Hepatocyte (in vitro differentiated cells): ENCODE data around the gene GEN1. TPM values are rescaled to one million over a fixed set of nuclear protein-coding genes. Genes with fewer than 3 reads are reported as not detected.

Source experiments
- DNase-seq: peaks from one replicate; pipeline ENCODE4 v3.0.0-alpha.2; 2016; ENCODE audit warnings: low spot score
- H2AFZ ChIP-seq: fragments of 200-600 bp; sonication (generic); 2 replicates; pipeline ENCODE4 v1.6.0; 2016; ENCODE audit warnings: antibody characterized with exemption, mild to moderate bottlenecking
- H3K27ac ChIP-seq: fragments of 200-600 bp; sonication (generic); 2 replicates; pipeline ENCODE4 v1.5.1; 2016; ENCODE audit warnings: mild to moderate bottlenecking
- H3K27me3 ChIP-seq: fragments of 200-600 bp; sonication (generic); 2 replicates; pipeline ENCODE4 v1.6.1; 2016
- H3K36me3 ChIP-seq: fragments of 200-600 bp; sonication (generic); replicated peaks from 2 replicates; pipeline ENCODE4 v1.5.1; 2016; ENCODE audit warnings: low read depth; ENCODE audit not compliant: insufficient read depth
- H3K4me1 ChIP-seq: fragments of 200-600 bp; sonication (generic); 2 replicates; pipeline ENCODE4 v1.5.1; 2016; ENCODE audit warnings: mild to moderate bottlenecking, moderate library complexity; ENCODE audit not compliant: insufficient read depth
- H3K4me2 ChIP-seq: fragments of 200-600 bp; sonication (generic); 2 replicates; pipeline ENCODE4 v1.6.0; 2016
- H3K4me3 ChIP-seq: fragments of 200-600 bp; sonication (generic); 2 replicates; pipeline ENCODE4 v1.5.1; 2016; ENCODE audit warnings: mild to moderate bottlenecking
- H3K79me2 ChIP-seq: fragments of 200-600 bp; sonication (generic); 2 replicates; pipeline ENCODE4 v1.6.0; 2017; ENCODE audit warnings: mild to moderate bottlenecking
- H3K9me2 ChIP-seq: fragments of 200-600 bp; sonication (generic); replicated peaks from 2 replicates; pipeline ENCODE4 v1.6.0; 2017; ENCODE audit warnings: mild to moderate bottlenecking; ENCODE audit not compliant: insufficient read depth
- H3K9me3 ChIP-seq: fragments of 200-600 bp; sonication (generic); 2 replicates; pipeline ENCODE4 v1.5.1; 2016; ENCODE audit warnings: low read depth, mild to moderate bottlenecking
- H4K20me1 ChIP-seq: fragments of 200-600 bp; sonication (generic); 2 replicates; pipeline ENCODE4 v1.6.0; 2016; ENCODE audit warnings: mild to moderate bottlenecking; ENCODE audit not compliant: insufficient read depth, poor library complexity, severe bottlenecking
- CTCF ChIP-seq: fragments of 200-600 bp; sonication (generic); IDR thresholded peaks from 2 replicates; pipeline ENCODE4 v1.5.1; 2016; ENCODE audit warnings: antibody characterized with exemption, mild to moderate bottlenecking; ENCODE audit not compliant: poor library complexity
- EZH2 ChIP-seq: fragments of 200-600 bp; sonication (generic); IDR thresholded peaks from 2 replicates; pipeline ENCODE4 v1.6.1; 2016; ENCODE audit warnings: antibody characterized with exemption, mild to moderate bottlenecking, borderline replicate concordance
- EZH2phosphoT487 ChIP-seq: fragments of 200-600 bp; sonication (generic); IDR thresholded peaks from one replicate; pipeline ENCODE4 v1.6.1; 2018; ENCODE audit warnings: antibody characterized with exemption, mild to moderate bottlenecking, low read depth, moderate library complexity; ENCODE audit not compliant: unreplicated experiment, severe bottlenecking
- WGBS: methylation state at CpG from one replicate; pipeline ENCODE4 v1.1.6; 2016; ENCODE audit warnings: low lambda C conversion rate; ENCODE audit errors: missing lambda C conversion rate; 5-methylcytosine and 5-hydroxymethylcytosine counted together
- polyA plus RNA-seq: library from polyadenylated mRNA; unstranded; fragments of >200 nt; fragmentation: Nextera tagmentation; extraction: Ambion mirVana; gene quantifications from 2 replicates; pipeline ENCODE4 v1.2.1, GENCODE V29; 2016
- total RNA-seq: library from RNA; depleted of rRNA; stranded (reverse); fragments of >200 nt; gene quantifications from 2 replicates; pipeline ENCODE4 v1.2.3, GENCODE V29; 2014

Gene GEN1
- total and polyA plus RNA-seq, 2 experiments from 2014 or later, result 3.2 to 15.7 TPM

GRCh38 chr2:17803497-17803896 is 49.6 kb downstream of the GEN1 start:
- H3K27me3 ChIP-seq, result no peaks in the 10 kb centered on the region
- no peak overlapping the region for H3K4me3 ChIP-seq
- no peaks in the 10 kb centered on the region for H4K20me1 ChIP-seq
- no peak overlapping the region for H3K27ac ChIP-seq
- H3K4me1 ChIP-seq, result peaks cover 5% of the 10 kb centered on the region
- 79% methylated on average over 3 of the region's 3 CpGs for WGBS
- H3K79me2 ChIP-seq, result no peaks in the 10 kb centered on the region
- no peaks in the 10 kb centered on the region for H3K9me2 ChIP-seq
- H3K36me3 ChIP-seq, result no peaks in the 10 kb centered on the region
- H3K9me3 ChIP-seq, result no peaks in the 10 kb centered on the region
- H3K4me2 ChIP-seq, result no peak overlapping the region
- H2AFZ ChIP-seq, result no peak overlapping the region
- no peak for DNase-seq
- no peak for TF ChIP-seq EZH2phosphoT487
- no peak for TF ChIP-seq EZH2
- TF ChIP-seq CTCF, result no peak

GRCh38 chr2:17804358-17804757 is 50.4 kb downstream of the GEN1 start:
- no peaks in the 10 kb centered on the region for H3K36me3 ChIP-seq
- no peaks in the 10 kb centered on the region for H3K9me3 ChIP-seq
- H3K4me3 ChIP-seq, result no peak overlapping the region
- no peak overlapping the region for H3K27ac ChIP-seq
- no peaks in the 10 kb centered on the region for H3K9me2 ChIP-seq
- no peaks in the 10 kb centered on the region for H3K27me3 ChIP-seq
- no peak overlapping the region for H2AFZ ChIP-seq
- H3K4me2 ChIP-seq, result no peak overlapping the region
- H4K20me1 ChIP-seq, result no peaks in the 10 kb centered on the region
- H3K4me1 ChIP-seq, result peaks cover 5% of the 10 kb centered on the region
- no peak for DNase-seq
- 81% methylated on average over 3 of the region's 3 CpGs for WGBS
- TF ChIP-seq CTCF (no peak), EZH2phosphoT487 (no peak), EZH2 (no peak)
- no peaks in the 10 kb centered on the region for H3K79me2 ChIP-seq

GRCh38 chr2:17805166-17805565 is 51.2 kb downstream of the GEN1 start:
- H4K20me1 ChIP-seq, result no peaks in the 10 kb centered on the region
- no peak overlapping the region for H3K4me2 ChIP-seq
- H3K4me3 ChIP-seq, result no peak overlapping the region
- no peaks in the 10 kb centered on the region for H3K9me3 ChIP-seq
- no peak overlapping the region for H3K27ac ChIP-seq
- WGBS, result 71% methylated on average over 2 of the region's 2 CpGs
- no peaks in the 10 kb centered on the region for H3K9me2 ChIP-seq
- H3K27me3 ChIP-seq, result no peaks in the 10 kb centered on the region
- no peaks in the 10 kb centered on the region for H3K36me3 ChIP-seq
- no peak overlapping the region for H2AFZ ChIP-seq
- no peaks in the 10 kb centered on the region for H3K79me2 ChIP-seq
- H3K4me1 ChIP-seq, result peaks cover 5% of the 10 kb centered on the region
- DNase-seq, result no peak
- no peak for TF ChIP-seq EZH2
- TF ChIP-seq CTCF, result no peak
- TF ChIP-seq EZH2phosphoT487, result no peak
